KOPT-K1 (cell line): ENCODE measurements around the gene C1orf35.
"Not testable (repeated sequence)": the region's sequence is repeated elsewhere in the genome, so short reads cannot be mapped to it uniquely, and the experiment has no call there.

Experiments
- H3K27ac ChIP-seq: fragments of 200-600 bp; sonication (generic); 2 replicates; pipeline ENCODE4 v1.5.1; 2016; ENCODE audit warnings: antibody characterized with exemption, mild to moderate bottlenecking, low read depth, low read length; ENCODE audit not compliant: poor library complexity, severe bottlenecking
- H3K36me3 ChIP-seq: fragments of 200-600 bp; sonication (generic); 2 replicates; pipeline ENCODE4 v1.5.1; 2017; ENCODE audit warnings: antibody characterized with exemption, mild to moderate bottlenecking, low read length, moderate library complexity; ENCODE audit not compliant: insufficient read depth
- H3K9me3 ChIP-seq: fragments of 200-600 bp; sonication (generic); 2 replicates; pipeline ENCODE4 v1.5.1; 2017; ENCODE audit warnings: antibody characterized with exemption, low read length, mild to moderate bottlenecking; ENCODE audit not compliant: insufficient read depth, poor library complexity, severe bottlenecking

The C1orf35 gene

GRCh38 chr1:228125185-228125584, 22.1 kb upstream of the C1orf35 start:
- H3K9me3 ChIP-seq, result no peaks in the 10 kb centered on the region
- no peaks in the 10 kb centered on the region for H3K36me3 ChIP-seq

GRCh38 chr1:228123505-228123904, 20.4 kb upstream of the C1orf35 start:
- Histone ChIP-seq H3K27ac (no peak overlapping the region), H3K9me3 (no peaks in the 10 kb centered on the region), H3K36me3 (no peaks in the 10 kb centered on the region)

More at GRCh38 chr1:228125185-228125584, 22.1 kb upstream of the C1orf35 start:
- H3K27ac ChIP-seq, result no peak overlapping the region

GRCh38 chr1:228122921-228123441, 19.9 kb upstream of the C1orf35 start:
- Histone ChIP-seq H3K9me3 (peaks cover 4% of the 10 kb centered on the region), H3K36me3 (no peaks in the 10 kb centered on the region), H3K27ac (no peak overlapping the region)

- Histone ChIP-seq H3K27ac (no peak overlapping the region), H3K36me3 (no peaks in the 10 kb centered on the region), H3K9me3 (peaks cover 15% of the 10 kb centered on the region)
Measured at GRCh38 chr1:228120857-228121489, 17.8 kb upstream of the C1orf35 start.

- no peaks in the 10 kb centered on the region for H3K36me3 ChIP-seq
- H3K9me3 ChIP-seq, result peaks cover 15% of the 10 kb centered on the region
- no peak overlapping the region for H3K27ac ChIP-seq
Measured at GRCh38 chr1:228120351-228120750, 17.2 kb upstream of the C1orf35 start.

- Histone ChIP-seq H3K36me3 (no peaks in the 10 kb centered on the region), H3K9me3 (peaks cover 15% of the 10 kb centered on the region), H3K27ac (no peak overlapping the region)
Measured at GRCh38 chr1:228118040-228118439, 14.9 kb upstream of the C1orf35 start.

GRCh38 chr1:228117335-228117734, 14.2 kb upstream of the C1orf35 start:
- Histone ChIP-seq H3K36me3 (no peaks in the 10 kb centered on the region), H3K27ac (no peak overlapping the region), H3K9me3 (peaks cover 15% of the 10 kb centered on the region)

GRCh38 chr1:228114827-228115226, 11.7 kb upstream of the C1orf35 start:
- no peaks in the 10 kb centered on the region for H3K36me3 ChIP-seq
- H3K9me3 ChIP-seq, result peaks cover 15% of the 10 kb centered on the region
- H3K27ac ChIP-seq, result no peak overlapping the region

GRCh38 chr1:228112617-228113016, 9.5 kb upstream of the C1orf35 start:
- Histone ChIP-seq H3K36me3 (0 out of 2 replicates have a peak, but pooled peaks cover 3% of the 10 kb centered on the region), H3K27ac (no peak overlapping the region), H3K9me3 (peaks cover 7% of the 10 kb centered on the region)

GRCh38 chr1:228112167-228112566, 9.0 kb upstream of the C1orf35 start:
- Histone ChIP-seq H3K27ac (no peak overlapping the region), H3K36me3 (0 out of 2 replicates have a peak, but pooled peaks cover 7% of the 10 kb centered on the region)

GRCh38 chr1:228111315-228111714, 8.2 kb upstream of the C1orf35 start:
- H3K36me3 ChIP-seq, result peaks cover 14% of the 10 kb centered on the region
- not testable (repeated sequence) for H3K27ac ChIP-seq, H3K9me3 ChIP-seq

More at GRCh38 chr1:228112167-228112566, 9.0 kb upstream of the C1orf35 start:
- peaks cover 3% of the 10 kb centered on the region for H3K9me3 ChIP-seq

- Histone ChIP-seq H3K27ac (no peak overlapping the region), H3K9me3 (no peaks in the 10 kb centered on the region), H3K36me3 (peaks cover 22% of the 10 kb centered on the region)
Measured at GRCh38 chr1:228110556-228110955, 7.4 kb upstream of the C1orf35 start.

GRCh38 chr1:228109962-228110488, 6.9 kb upstream of the C1orf35 start:
- Histone ChIP-seq H3K36me3 (peaks cover 23% of the 10 kb centered on the region), H3K27ac (peak overlapping the region; percentile 69), H3K9me3 (no peaks in the 10 kb centered on the region)

GRCh38 chr1:228109073-228109961, 6.2 kb upstream of the C1orf35 start, which contains the start of gene MRPL55:
MRPL55 (minus strand) TSS chr1:228109299; CDS start chr1:228108260, 1,039 bp downstream.
- H3K27ac ChIP-seq, result peak within 1 kb of the TSS; percentile 69
- H3K9me3 ChIP-seq, result no peaks in the 10 kb centered on the region
- H3K36me3 ChIP-seq, result peaks cover 23% of the 10 kb centered on the region

- H3K9me3 ChIP-seq, result no peaks in the 10 kb centered on the region
- H3K27ac ChIP-seq, result peak overlapping the region; percentile 69
- peaks cover 23% of the 10 kb centered on the region for H3K36me3 ChIP-seq
Measured at GRCh38 chr1:228108742-228109072, 5.6 kb upstream of the C1orf35 start.
